HCT116 (cell line): Measurements from ENCODE around the gene ZNF85. TPM values are rescaled to one million over a fixed set of nuclear protein-coding genes. Genes with fewer than 3 reads are reported as not detected.

Experiments used
- ATAC-seq: fragments of 200-7000 bp; cut with Tn5 transposase; 2 replicates; pipeline ENCODE4 v1.9.1; 2020; ENCODE audit warnings: mild to moderate bottlenecking, moderate library complexity
- BruUV-seq: library from RNA; stranded (reverse); fragments of 400-500 nt; replicated peaks from 2 replicates; lab custom pipeline; 2021; lab: Mats Ljungman, UMichigan
- CTCF ChIA-PET: fragments of 300-600 bp; sonication (Branson Sonifier 250); formaldehyde crosslinking; loops from one replicate; lab custom pipeline; 2021; ENCODE audit warnings: antibody characterized with exemption; lab: Charles Lee
- POLR2A ChIA-PET: fragments of 300-600, 350-600 bp; sonication (Branson Sonifier 250); formaldehyde crosslinking; loops from one replicate; lab custom pipeline; 2021; ENCODE audit warnings: antibody characterized with exemption; lab: Charles Lee
- RAD21 ChIA-PET, 2 experiments: fragments of 300-600 bp; sonication (Branson Sonifier 250); formaldehyde crosslinking; loops; one replicate each; lab custom pipeline; 2023; ENCODE audit warnings: low total read pairs in 2 of 2; ENCODE audit not compliant: uncharacterized antibody in 2 of 2, unreplicated experiment in 2 of 2, low non-redundant PET in 1 of 2; lab: Charles Lee
- DNase-seq: peaks from one replicate; pipeline ENCODE4 v3.0.0-alpha.2; 2010; ENCODE audit warnings: low read depth, low spot score
- H2AFZ ChIP-seq: fragments of 200-600 bp; shearing (Covaris generic), sonication (generic); 2 replicates; pipeline ENCODE4 v1.6.1; 2017; ENCODE audit warnings: low read depth, mixed run types, mixed read lengths, antibody characterized with exemption, low read length; ENCODE audit not compliant: poor library complexity, severe bottlenecking
- H3K27ac ChIP-seq: 2 replicates; pipeline ENCODE4 v1.5.1; 2012; ENCODE audit warnings: low read depth, low read length
- H3K27me3 ChIP-seq: fragments of 200-600 bp; sonication (generic); 2 replicates; pipeline ENCODE4 v1.6.1; 2016; ENCODE audit warnings: mixed run types, low read length, mixed read lengths; ENCODE audit not compliant: insufficient read depth
- H3K36me3 ChIP-seq, 2 experiments: fragments of 200-500 bp in 1 of 2; fragments of 200-600 bp in 1 of 2; sonication (Bioruptor generic) in 1 of 2; sonication (generic) in 1 of 2; 2 replicates each; pipeline versions ENCODE4 v1.5.1 to v1.6.1; 2014 to 2016; ENCODE audit warnings: low read length in 2 of 2, inconsistent platforms in 1 of 2, mixed read lengths in 1 of 2, mixed run types in 1 of 2; ENCODE audit not compliant: insufficient read depth in 2 of 2, control insufficient read depth in 1 of 2
- H3K4me1 ChIP-seq, 2 experiments: fragments of 200-600 bp in 1 of 2; sonication (generic) in 1 of 2; 2 replicates each; pipeline versions ENCODE4 v1.5.1 to v1.6.1; 2012 to 2017; ENCODE audit warnings: low read length in 2 of 2, inconsistent platforms in 1 of 2, mild to moderate bottlenecking in 1 of 2, mixed read lengths in 1 of 2, mixed run types in 1 of 2, moderate library complexity in 1 of 2; ENCODE audit not compliant: insufficient read depth in 2 of 2, control insufficient read depth in 1 of 2
- H3K4me2 ChIP-seq: fragments of 200-600 bp; sonication (generic); 2 replicates; pipeline ENCODE4 v1.6.1; 2017; ENCODE audit warnings: mixed run types, low read length, mixed read lengths
- H3K4me3 ChIP-seq, 2 experiments: fragments of 200-600 bp in 1 of 2; sonication (generic) in 1 of 2; replicated peaks in 1 of 2; 2 replicates each; pipeline ENCODE4 v1.5.1; 2011 to 2016; ENCODE audit warnings: low read length in 2 of 2, control low read depth in 1 of 2, low read depth in 1 of 2, mild to moderate bottlenecking in 1 of 2, mixed read lengths in 1 of 2, mixed run types in 1 of 2
- H3K79me2 ChIP-seq: fragments of 200-600 bp; sonication (generic); 2 replicates; pipeline ENCODE4 v1.6.1; 2017; ENCODE audit warnings: mild to moderate bottlenecking, mixed run types, low read length, moderate library complexity, mixed read lengths; ENCODE audit not compliant: insufficient read depth
- H3K9ac ChIP-seq: fragments of 200-600 bp; sonication (generic); 2 replicates; pipeline ENCODE4 v1.6.1; 2016; ENCODE audit warnings: low read length, mixed read lengths
- H3K9me2 ChIP-seq: fragments of 200-600 bp; sonication (generic), shearing (Covaris generic); 2 replicates; pipeline ENCODE4 v1.6.1; 2017; ENCODE audit warnings: mixed run types, mild to moderate bottlenecking, moderate library complexity; ENCODE audit not compliant: insufficient read depth
- H3K9me3 ChIP-seq, 2 experiments: fragments of 200-500 bp in 1 of 2; fragments of 200-600 bp in 1 of 2; sonication (Bioruptor generic) in 1 of 2; sonication (generic) in 1 of 2; 2 replicates each; pipeline ENCODE4 v1.6.1; 2014 to 2017; ENCODE audit warnings: low read length in 2 of 2, mixed read lengths in 2 of 2, inconsistent platforms in 1 of 2, low read depth in 1 of 2, mild to moderate bottlenecking in 1 of 2, mixed run types in 1 of 2, moderate library complexity in 1 of 2; ENCODE audit not compliant: control insufficient read depth in 1 of 2, insufficient read depth in 1 of 2
- H4K20me1 ChIP-seq: fragments of 200-600 bp; sonication (generic), shearing (Covaris generic); 2 replicates; pipeline ENCODE4 v1.6.1; 2017; ENCODE audit warnings: mixed run types, mild to moderate bottlenecking, moderate library complexity; ENCODE audit not compliant: insufficient read depth
- ATF3 ChIP-seq: IDR thresholded peaks from 2 replicates; pipeline ENCODE4 v1.6.1; 2012
- CBX3 ChIP-seq: IDR thresholded peaks from 2 replicates; pipeline ENCODE4 v1.6.1; 2012; ENCODE audit warnings: low read depth
- CEBPB ChIP-seq: IDR thresholded peaks from 2 replicates; pipeline ENCODE4 v1.6.1; 2012; ENCODE audit warnings: low read depth
- EGR1 ChIP-seq: IDR thresholded peaks from 2 replicates; pipeline ENCODE4 v1.6.1; 2012; ENCODE audit warnings: low read depth
- ELF1 ChIP-seq: IDR thresholded peaks from 2 replicates; pipeline ENCODE4 v1.6.1; 2012; ENCODE audit warnings: low read depth, borderline replicate concordance
- EZH2 ChIP-seq: fragments of 200-600 bp; sonication (generic); IDR thresholded peaks from 2 replicates; pipeline ENCODE4 v1.6.1; 2017; ENCODE audit warnings: antibody characterized with exemption, mixed run types
- JUND ChIP-seq: IDR thresholded peaks from 2 replicates; pipeline ENCODE4 v1.6.1; 2012
- POLR2A ChIP-seq: IDR thresholded peaks from 2 replicates; pipeline ENCODE4 v1.7.0; 2011; ENCODE audit warnings: borderline replicate concordance; ENCODE audit not compliant: insufficient read depth, insufficient read length; ENCODE audit errors: extremely low read depth
- POLR2AphosphoS5 ChIP-seq: IDR thresholded peaks from 2 replicates; pipeline ENCODE4 v1.6.1; 2011; ENCODE audit warnings: mild to moderate bottlenecking, low read depth, low read length, moderate library complexity
- RAD21 ChIP-seq: IDR thresholded peaks from 2 replicates; pipeline ENCODE4 v1.6.1; 2012; ENCODE audit warnings: low read depth, mild to moderate bottlenecking
- SIN3A ChIP-seq: IDR thresholded peaks from 2 replicates; pipeline ENCODE4 v1.6.1; 2012; ENCODE audit warnings: low read depth
- SP1 ChIP-seq: IDR thresholded peaks from 2 replicates; pipeline ENCODE4 v1.6.1; 2012; ENCODE audit warnings: low read depth
- SRF ChIP-seq: IDR thresholded peaks from 2 replicates; pipeline ENCODE4 v1.6.1; 2012; ENCODE audit warnings: low read depth
- TCF7L2 ChIP-seq: IDR thresholded peaks from 2 replicates; pipeline ENCODE4 v1.7.0; 2011; ENCODE audit warnings: borderline replicate concordance, inconsistent platforms; ENCODE audit not compliant: insufficient read depth, insufficient read length; ENCODE audit errors: extremely low read depth
- YY1 ChIP-seq: IDR thresholded peaks from 2 replicates; pipeline ENCODE4 v1.6.1; 2011; ENCODE audit warnings: low read length, low read depth, moderate library complexity, mild to moderate bottlenecking; ENCODE audit not compliant: insufficient replicate concordance; ENCODE audit errors: extremely low read depth
- ZBTB33 ChIP-seq: IDR thresholded peaks from 2 replicates; pipeline ENCODE4 v1.6.1; 2011; ENCODE audit warnings: mild to moderate bottlenecking, low read length, moderate library complexity; ENCODE audit not compliant: insufficient replicate concordance; ENCODE audit errors: extremely low read depth
- ZFX ChIP-seq: fragments of 450-650 bp; IDR thresholded peaks from 2 replicates; pipeline ENCODE4 v1.6.1; 2017
- ZNF274 ChIP-seq: fragments of 200-500 bp; sonication (Bioruptor generic); IDR thresholded peaks from 2 replicates; pipeline ENCODE4 v1.6.1; 2014; ENCODE audit warnings: mild to moderate bottlenecking, low read depth, low read length, inconsistent platforms
- intact Hi-C: fragments of 100-400 bp; cut with micrococcal nuclease; formaldehyde crosslinking; loops from 2 replicates; pipeline ENCODE4 v1.10.0; 2022
- total RNA-seq: library from RNA; stranded (reverse); gene quantifications from one replicate; pipeline ENCODE4 v1.2.1, GENCODE V29; 2021; ENCODE audit not compliant: unreplicated experiment
- TF ChIP-seq, protein P1 (sequence below), 3 experiments: fragments of 200-600 bp in 1 of 3; sonication (generic) in 1 of 3; IDR thresholded peaks in 2 of 3; conservative IDR thresholded peaks in 1 of 3; 2 replicates each; pipeline ENCODE4 v1.5.1; 2012 to 2017; ENCODE audit warnings: low read depth in 2 of 3, low read length in 2 of 3, antibody characterized with exemption in 1 of 3, borderline replicate concordance in 1 of 3, control low read depth in 1 of 3, mild to moderate bottlenecking in 1 of 3, mixed read lengths in 1 of 3, mixed run types in 1 of 3, moderate library complexity in 1 of 3; ENCODE audit not compliant: insufficient read depth in 1 of 3

The ZNF85 gene
- total RNA-seq, 1 experiment from 2014 or later: 2.5 TPM

DNA sequence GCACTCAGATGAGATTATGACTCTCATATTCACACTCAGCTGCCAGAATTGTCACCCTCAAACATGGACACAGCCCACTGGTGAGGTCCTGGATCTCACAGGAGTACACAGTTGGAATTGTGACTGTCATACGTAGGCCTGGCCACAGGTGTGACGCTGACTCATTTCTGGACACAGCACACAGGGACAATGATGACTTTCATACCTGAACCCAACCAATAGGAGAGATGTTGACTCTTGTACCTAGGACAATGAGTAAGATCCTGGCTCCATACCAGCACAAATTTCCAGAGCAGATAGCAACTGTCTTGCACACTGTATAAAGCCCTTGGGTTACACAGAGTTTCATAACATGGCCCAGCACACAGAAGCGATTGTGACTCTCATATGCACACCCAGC is 46.4 kb downstream of the ZNF85 start:
- H3K27ac ChIP-seq: no peak overlapping the region
- no peak overlapping the region for H3K9ac ChIP-seq
- H3K27me3 ChIP-seq: no peaks in the 10 kb centered on the region
- no peaks in the 10 kb centered on the region for H4K20me1 ChIP-seq
- H3K4me1 ChIP-seq: peaks cover 0 to 9% of the 10 kb centered on the region in 2 experiments; a peak in 1 of 4 replicates
- peaks cover 0 to 6% of the 10 kb centered on the region in 2 experiments; a peak in 1 of 4 replicates for H3K9me3 ChIP-seq
- ATAC-seq: peak; percentile 63
- TF ChIP-seq EZH2 (no peak), ELF1 (no peak), JUND (no peak), RAD21 (no peak), TCF7L2 (no peak), EGR1 (no peak), CBX3 (no peak), YY1 (no peak), SIN3A (no peak), ZNF274 (no peak), POLR2A (no peak), SRF (no peak), CEBPB (no peak), POLR2AphosphoS5 (no peak), ZBTB33 (no peak), ATF3 (no peak), SP1 (no peak), ZFX (no peak)
- TF ChIP-seq, protein P1, sequence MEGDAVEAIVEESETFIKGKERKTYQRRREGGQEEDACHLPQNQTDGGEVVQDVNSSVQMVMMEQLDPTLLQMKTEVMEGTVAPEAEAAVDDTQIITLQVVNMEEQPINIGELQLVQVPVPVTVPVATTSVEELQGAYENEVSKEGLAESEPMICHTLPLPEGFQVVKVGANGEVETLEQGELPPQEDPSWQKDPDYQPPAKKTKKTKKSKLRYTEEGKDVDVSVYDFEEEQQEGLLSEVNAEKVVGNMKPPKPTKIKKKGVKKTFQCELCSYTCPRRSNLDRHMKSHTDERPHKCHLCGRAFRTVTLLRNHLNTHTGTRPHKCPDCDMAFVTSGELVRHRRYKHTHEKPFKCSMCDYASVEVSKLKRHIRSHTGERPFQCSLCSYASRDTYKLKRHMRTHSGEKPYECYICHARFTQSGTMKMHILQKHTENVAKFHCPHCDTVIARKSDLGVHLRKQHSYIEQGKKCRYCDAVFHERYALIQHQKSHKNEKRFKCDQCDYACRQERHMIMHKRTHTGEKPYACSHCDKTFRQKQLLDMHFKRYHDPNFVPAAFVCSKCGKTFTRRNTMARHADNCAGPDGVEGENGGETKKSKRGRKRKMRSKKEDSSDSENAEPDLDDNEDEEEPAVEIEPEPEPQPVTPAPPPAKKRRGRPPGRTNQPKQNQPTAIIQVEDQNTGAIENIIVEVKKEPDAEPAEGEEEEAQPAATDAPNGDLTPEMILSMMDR (IDR thresholded peaks at IDR 0.05 in 2 of 3, conservative IDR thresholded peaks at IDR 0.05 in 1 of 3; ENCODE audit: borderline replicate concordance in 1 of 3, insufficient read depth in 1 of 3, low read depth in 2 of 3, low read length in 2 of 3): no peak
- no peaks in the 10 kb centered on the region for H3K36me3 ChIP-seq
- 0 out of 2 replicates have a peak overlapping the region, but pooled peaks have one; percentile 7 for H3K4me2 ChIP-seq
- H3K79me2 ChIP-seq: no peaks in the 10 kb centered on the region
- BruUV-seq: no TSS peak
- DNase-seq: peak; percentile 57
- no peak overlapping the region for H3K4me3 ChIP-seq
- intact Hi-C loops: no loop called here
- no peak overlapping the region for H2AFZ ChIP-seq
- H3K9me2 ChIP-seq: no peaks in the 10 kb centered on the region
- RAD21 ChIA-PET: no interaction called here
- POLR2A ChIA-PET: no interaction called here
- CTCF ChIA-PET: no interaction called here
